HG02870 (cell line): ENCODE measurements around the gene AKR1A1.
"Not testable (repeated sequence)": the region's sequence is repeated elsewhere in the genome, so short reads cannot be mapped to it uniquely, and the experiment has no call there.

Experiments
- ATAC-seq: cut with Tn5 transposase; IDR thresholded peaks from one replicate; pipeline ENCODE4 v1.9.1; 2021; ENCODE audit warnings: mild to moderate bottlenecking, moderate library complexity; ENCODE audit not compliant: unreplicated experiment

AKR1A1 gene

GRCh38 chr1:45523516-45523915, 27.1 kb upstream of the AKR1A1 start:
- not testable (repeated sequence) for ATAC-seq

GRCh38 chr1:45523975-45524374, 26.7 kb upstream of the AKR1A1 start:
- ATAC-seq = not testable (repeated sequence)

GRCh38 chr1:45526135-45526644, 24.4 kb upstream of the AKR1A1 start:
- ATAC-seq = no peak

- ATAC-seq = no peak
Observed at GRCh38 chr1:45530632-45531135, 19.9 kb upstream of the AKR1A1 start.

GRCh38 chr1:45531873-45532272, 18.8 kb upstream of the AKR1A1 start:
- ATAC-seq = no peak

GRCh38 chr1:45535988-45536766, 14.4 kb upstream of the AKR1A1 start:
- ATAC-seq = no peak

- ATAC-seq = no peak
Observed at GRCh38 chr1:45536886-45537285, 13.7 kb upstream of the AKR1A1 start.

GRCh38 chr1:45541193-45541592, 9.4 kb upstream of the AKR1A1 start:
- ATAC-seq = no peak

- no peak for ATAC-seq
Observed at GRCh38 chr1:45542591-45542990, 8.0 kb upstream of the AKR1A1 start.

- peak; percentile 46 for ATAC-seq
Observed at GRCh38 chr1:45543581-45544417, 6.8 kb upstream of the AKR1A1 start.

GRCh38 chr1:45544530-45544929, 6.1 kb upstream of the AKR1A1 start:
- ATAC-seq = no peak

- ATAC-seq = peak; percentile 68
Observed at GRCh38 chr1:45545019-45545493, 5.6 kb upstream of the AKR1A1 start.

GRCh38 chr1:45545553-45546310, 4.9 kb upstream of the AKR1A1 start:
- ATAC-seq = no peak

GRCh38 chr1:45551684-45552083, 1.1 kb downstream of the AKR1A1 start:
- no peak for ATAC-seq

- no peak for ATAC-seq
Observed at GRCh38 chr1:45552331-45552730, 1.7 kb downstream of the AKR1A1 start.

- no peak for ATAC-seq
Observed at GRCh38 chr1:45554198-45554597, 3.6 kb downstream of the AKR1A1 start.

- no peak for ATAC-seq
Observed at GRCh38 chr1:45557422-45557944, 6.9 kb downstream of the AKR1A1 start.

- no peak for ATAC-seq
Observed at GRCh38 chr1:45563843-45564242, 13.2 kb downstream of the AKR1A1 start.

GRCh38 chr1:45566722-45567121, 16.1 kb downstream of the AKR1A1 start:
- no peak for ATAC-seq

- ATAC-seq = no peak
Observed at GRCh38 chr1:45567911-45568310, 17.3 kb downstream of the AKR1A1 start.

GRCh38 chr1:45568421-45568820, 17.8 kb downstream of the AKR1A1 start:
- no peak for ATAC-seq
